Measurements from ENCODE around the gene L3MBTL4. TPM values are rescaled to one million over a fixed set of nuclear protein-coding genes. Genes with fewer than 3 reads are reported as not detected.

The L3MBTL4 gene
- total RNA-seq, 3 donors from 2014 or later, result 7.8 to 23.0 (median 19.7) TPM

- intact Hi-C loops (cut with DNase I; ENCODE audit: low total_unique reads), result no loop called here
- Histone ChIP-seq H3K9me3 (no peaks in the 10 kb centered on the region), H3K4me1 (no peaks in the 10 kb centered on the region), H3K27ac (no peak overlapping the region), H3K36me3 (no peaks in the 10 kb centered on the region), H3K4me3 (no peak overlapping the region), H3K27me3 (no peaks in the 10 kb centered on the region)
- TF ChIP-seq POLR2A (IDR thresholded peaks at IDR 0.05) (no peak), POLR2AphosphoS5 (IDR thresholded peaks at IDR 0.05) (no peak), CTCF (IDR thresholded peaks at IDR 0.05) (no peak)
- no peak for DNase-seq (ENCODE audit: low spot score in 2 of 2)
Observed at GRCh38 chr18:6363216-6363615, 51.5 kb downstream of the L3MBTL4 start.

GRCh38 chr18:6362559-6363129 is 52.1 kb downstream of the L3MBTL4 start:
- H3K4me1 ChIP-seq, result no peaks in the 10 kb centered on the region
- no peaks in the 10 kb centered on the region for H3K9me3 ChIP-seq
- H3K4me3 ChIP-seq, result no peak overlapping the region
- intact Hi-C loops (cut with DNase I; ENCODE audit: low total_unique reads), result no loop called here
- no peaks in the 10 kb centered on the region for H3K27me3 ChIP-seq
- H3K36me3 ChIP-seq, result no peaks in the 10 kb centered on the region
- no peak for DNase-seq (ENCODE audit: low spot score in 2 of 2)
- no peak overlapping the region for H3K27ac ChIP-seq
- no peak for TF ChIP-seq POLR2AphosphoS5 (IDR thresholded peaks at IDR 0.05)
- no peak for TF ChIP-seq CTCF (IDR thresholded peaks at IDR 0.05)
- TF ChIP-seq POLR2A (IDR thresholded peaks at IDR 0.05), result no peak

GRCh38 chr18:6357668-6358067 is 57.0 kb downstream of the L3MBTL4 start:
- no peaks in the 10 kb centered on the region for H3K36me3 ChIP-seq
- TF ChIP-seq POLR2A (IDR thresholded peaks at IDR 0.05), result no peak
- no peak for TF ChIP-seq POLR2AphosphoS5 (IDR thresholded peaks at IDR 0.05)
- TF ChIP-seq CTCF (IDR thresholded peaks at IDR 0.05), result no peak
- no peak overlapping the region for H3K4me3 ChIP-seq
- H3K27ac ChIP-seq, result no peak overlapping the region
- H3K4me1 ChIP-seq, result no peaks in the 10 kb centered on the region
- no peak for DNase-seq (ENCODE audit: low spot score in 2 of 2)
- H3K9me3 ChIP-seq, result no peaks in the 10 kb centered on the region
- intact Hi-C loops (cut with DNase I; ENCODE audit: low total_unique reads), result no loop called here
- no peaks in the 10 kb centered on the region for H3K27me3 ChIP-seq

- intact Hi-C loops (cut with DNase I; ENCODE audit: low total_unique reads), result no loop called here
- Histone ChIP-seq H3K27me3 (no peaks in the 10 kb centered on the region), H3K9me3 (no peaks in the 10 kb centered on the region), H3K36me3 (no peaks in the 10 kb centered on the region), H3K4me1 (no peaks in the 10 kb centered on the region), H3K27ac (no peak overlapping the region), H3K4me3 (no peak overlapping the region)
- DNase-seq (ENCODE audit: low spot score in 2 of 2), result no peak
- TF ChIP-seq POLR2AphosphoS5 (IDR thresholded peaks at IDR 0.05) (no peak), CTCF (IDR thresholded peaks at IDR 0.05) (no peak), POLR2A (IDR thresholded peaks at IDR 0.05) (no peak)
Observed at GRCh38 chr18:6355789-6356589, 58.7 kb downstream of the L3MBTL4 start.

GRCh38 chr18:6352275-6352674 is 62.4 kb downstream of the L3MBTL4 start:
- Histone ChIP-seq H3K9me3 (peaks cover 0 to 5% of the 10 kb centered on the region in 2 donors), H3K27me3 (no peaks in the 10 kb centered on the region), H3K27ac (no peak overlapping the region), H3K36me3 (no peaks in the 10 kb centered on the region), H3K4me1 (no peaks in the 10 kb centered on the region), H3K4me3 (no peak overlapping the region)
- intact Hi-C loops (cut with DNase I; ENCODE audit: low total_unique reads), result no loop called here
- no peak for DNase-seq (ENCODE audit: low spot score in 2 of 2)
- TF ChIP-seq CTCF (IDR thresholded peaks at IDR 0.05), result no peak
- no peak for TF ChIP-seq POLR2AphosphoS5 (IDR thresholded peaks at IDR 0.05)
- no peak for TF ChIP-seq POLR2A (IDR thresholded peaks at IDR 0.05)
